ENCODE measurements around the gene SH3GLB2. TPM values are rescaled to one million over a fixed set of nuclear protein-coding genes. Genes with fewer than 3 reads are reported as not detected.

Gene SH3GLB2
- total RNA-seq = 25.4 and 38.4 TPM in 2 replicates

GRCh38 chr9:129028192-129028966 is at the start of gene SH3GLB2:
SH3GLB2 (minus strand) TSS chr9:129028331; CDS start chr9:129028154, 177 bp downstream.

GRCh38 chr9:129036241-129036922 is 8.3 kb upstream of the SH3GLB2 start, which contains the start of gene MIGA2:
MIGA2 (plus strand) TSS chr9:129036626; CDS start chr9:129040595, 3,969 bp downstream.

Other genes starting within 250 kb of the SH3GLB2 start
- gene TBC1D13, start 241.1 kb downstream of the SH3GLB2 start, total RNA-seq = 9.7 and 20.6 TPM in 2 replicates
- 16.2 and 31.7 TPM in 2 replicates for gene ENDOG, start 209.8 kb downstream of the SH3GLB2 start, total RNA-seq
- 11.1 and 24.4 TPM in 2 replicates for gene SPOUT1, start 198.5 kb downstream of the SH3GLB2 start, total RNA-seq
- 9.3 and 15.1 TPM in 2 replicates for gene KYAT1, start 146.4 kb downstream of the SH3GLB2 start, total RNA-seq
- 37.4 and 53.9 TPM in 2 replicates for gene LRRC8A, start 146.2 kb downstream of the SH3GLB2 start, total RNA-seq
- gene PHYHD1, start 107.3 kb downstream of the SH3GLB2 start, total RNA-seq = 11.9 and 16.9 TPM in 2 replicates
- 28.2 and 30.3 TPM in 2 replicates for gene DOLK, start 80.7 kb downstream of the SH3GLB2 start, total RNA-seq
- 30.1 and 40.9 TPM in 2 replicates for gene NUP188, start 80.6 kb downstream of the SH3GLB2 start, total RNA-seq
- 11.1 and 23.6 TPM in 2 replicates for gene MIGA2, start 8.3 kb upstream of the SH3GLB2 start, total RNA-seq
- 15.9 and 17.0 TPM in 2 replicates for gene DOLPP1, start 52.8 kb upstream of the SH3GLB2 start, total RNA-seq
- gene CRAT, start 82.5 kb upstream of the SH3GLB2 start, total RNA-seq = 29.6 and 45.8 TPM in 2 replicates
- gene PTPA, start 83.1 kb upstream of the SH3GLB2 start, total RNA-seq = 135 and 153 TPM in 2 replicates
- gene IER5L, start 149.9 kb upstream of the SH3GLB2 start, total RNA-seq = 54.2 and 109 TPM in 2 replicates

All from epithelial cell of alveolus of lung (primary cell).